ENCODE results near the gene DCC.

DCC gene

GRCh38 chr18:52598921-52599320, 258.9 kb downstream of the DCC start:
- no peak for DNase-seq (ENCODE audit: low read depth)

- DNase-seq (ENCODE audit: low read depth), result no peak
Observed at GRCh38 chr18:52602820-52603219, 262.8 kb downstream of the DCC start.

GRCh38 chr18:52605345-52605744, 265.3 kb downstream of the DCC start:
- no peak for DNase-seq (ENCODE audit: low read depth)

- DNase-seq (ENCODE audit: low read depth), result no peak
Observed at GRCh38 chr18:52607985-52608384, 268.0 kb downstream of the DCC start.

GRCh38 chr18:52610451-52611115, 270.6 kb downstream of the DCC start:
- DNase-seq (ENCODE audit: low read depth), result no peak

- DNase-seq (ENCODE audit: low read depth), result no peak
Observed at GRCh38 chr18:52612406-52612805, 272.4 kb downstream of the DCC start.

GRCh38 chr18:52615321-52615720, 275.3 kb downstream of the DCC start:
- no peak for DNase-seq (ENCODE audit: low read depth)

GRCh38 chr18:52615943-52616342, 275.9 kb downstream of the DCC start:
- DNase-seq (ENCODE audit: low read depth), result no peak

- DNase-seq (ENCODE audit: low read depth), result no peak
Observed at GRCh38 chr18:52617931-52618330, 277.9 kb downstream of the DCC start.

- DNase-seq (ENCODE audit: low read depth), result no peak
Observed at GRCh38 chr18:52620926-52621439, 281.0 kb downstream of the DCC start.

- DNase-seq (ENCODE audit: low read depth), result no peak
Observed at GRCh38 chr18:52624702-52625101, 284.7 kb downstream of the DCC start.

GRCh38 chr18:52636536-52636935, 296.5 kb downstream of the DCC start:
- no peak for DNase-seq (ENCODE audit: low read depth)

GRCh38 chr18:52648201-52648600, 308.2 kb downstream of the DCC start:
- DNase-seq (ENCODE audit: low read depth), result no peak

- no peak for DNase-seq (ENCODE audit: low read depth)
Observed at GRCh38 chr18:52652391-52652790, 312.4 kb downstream of the DCC start.

- DNase-seq (ENCODE audit: low read depth), result no peak
Observed at GRCh38 chr18:52657043-52657805, 317.2 kb downstream of the DCC start.

GRCh38 chr18:52667463-52668065, 327.6 kb downstream of the DCC start:
- no peak for DNase-seq (ENCODE audit: low read depth)

- DNase-seq (ENCODE audit: low read depth), result no peak
Observed at GRCh38 chr18:52670896-52671295, 330.9 kb downstream of the DCC start.

GRCh38 chr18:52678034-52678433, 338.0 kb downstream of the DCC start:
- DNase-seq (ENCODE audit: low read depth), result no peak

- no peak for DNase-seq (ENCODE audit: low read depth)
Observed at GRCh38 chr18:52678551-52678950, 338.6 kb downstream of the DCC start.

- DNase-seq (ENCODE audit: low read depth), result no peak
Observed at GRCh38 chr18:52679354-52679753, 339.4 kb downstream of the DCC start.

- DNase-seq (ENCODE audit: low read depth), result no peak
Observed at GRCh38 chr18:52682260-52682659, 342.3 kb downstream of the DCC start.

GRCh38 chr18:52685316-52685715, 345.3 kb downstream of the DCC start:
- no peak for DNase-seq (ENCODE audit: low read depth)

GRCh38 chr18:52691841-52692240, 351.8 kb downstream of the DCC start:
- no peak for DNase-seq (ENCODE audit: low read depth)
